GM12891 (cell line): ENCODE data around the gene REM2.

Experiments used
- PAX5 ChIP-seq: IDR thresholded peaks from 2 replicates; pipeline ENCODE4 v1.6.1; 2011; ENCODE audit warnings: low read length, moderate library complexity, mild to moderate bottlenecking; ENCODE audit not compliant: insufficient read depth, severe bottlenecking
- POLR2A ChIP-seq: IDR thresholded peaks from 2 replicates; pipeline ENCODE4 v1.6.1; 2011; ENCODE audit warnings: low read depth, low read length, control low read depth
- POLR2AphosphoS5 ChIP-seq: IDR thresholded peaks from 2 replicates; pipeline ENCODE4 v1.6.1; 2011; ENCODE audit warnings: low read depth, low read length, control low read depth
- POU2F2 ChIP-seq: IDR thresholded peaks from 2 replicates; pipeline ENCODE4 v1.6.1; 2011; ENCODE audit warnings: low read depth, mild to moderate bottlenecking, control low read depth, low read length, moderate library complexity
- SPI1 ChIP-seq: IDR thresholded peaks from 2 replicates; pipeline ENCODE4 v1.6.1; 2011; ENCODE audit warnings: low read depth, low read length, control low read depth
- TAF1 ChIP-seq: IDR thresholded peaks from 2 replicates; pipeline ENCODE4 v1.6.1; 2011; ENCODE audit warnings: low read depth, low read length, control low read depth

GRCh38 chr14:22864979-22865378 is 18.0 kb upstream of the REM2 start:
- TF ChIP-seq POLR2A (no peak), POLR2AphosphoS5 (no peak), PAX5 (no peak), TAF1 (no peak), SPI1 (no peak), POU2F2 (no peak)
